PC-9 (cell line): ENCODE data around the gene SMTNL2. TPM values are rescaled to one million over a fixed set of nuclear protein-coding genes. Genes with fewer than 3 reads are reported as not detected.
A peak's percentile ranks its signal among the peaks of the same experiment; 100 is the strongest.

Experiments used
- BruUV-seq: library from RNA; stranded (reverse); fragments of 400-500 nt; replicated peaks from 2 replicates; lab custom pipeline; 2021; lab: Mats Ljungman, UMichigan
- CTCF ChIA-PET: fragments of 300-600 bp; sonication (Branson Sonifier 250); formaldehyde crosslinking; loops from one replicate; lab custom pipeline; 2022; ENCODE audit warnings: antibody characterized with exemption; lab: Charles Lee
- POLR2A ChIA-PET: fragments of 300-600 bp; sonication (Branson Sonifier 250); formaldehyde crosslinking; loops from one replicate; lab custom pipeline; 2022; ENCODE audit warnings: antibody characterized with exemption; ENCODE audit not compliant: unreplicated experiment; lab: Charles Lee
- DNase-seq, 2 experiments: peaks; one replicate each; pipeline versions ENCODE4 v3.0.0 to v3.0.0-alpha.2; 2015 to 2022; ENCODE audit warnings: mixed read lengths in 1 of 2
- H2AFZ ChIP-seq: fragments of 200-600 bp; sonication (generic); 2 replicates; pipeline ENCODE4 v1.8.1; 2017; ENCODE audit warnings: antibody characterized with exemption
- H3F3A ChIP-seq: fragments of 200-600 bp; sonication (generic); 2 replicates; pipeline ENCODE4 v1.8.1; 2017; ENCODE audit warnings: antibody characterized with exemption, mild to moderate bottlenecking, low read depth; ENCODE audit not compliant: insufficient read depth
- H3K27ac ChIP-seq: fragments of 200-600 bp; sonication (generic); 2 replicates; pipeline ENCODE4 v1.6.1; 2016; ENCODE audit warnings: mixed run types
- H3K27me3 ChIP-seq: fragments of 200-600 bp; sonication (generic); 2 replicates; pipeline ENCODE4 v1.6.1; 2016; ENCODE audit warnings: low read depth, mixed run types; ENCODE audit not compliant: insufficient read depth
- H3K36me3 ChIP-seq: fragments of 200-600 bp; sonication (generic); 2 replicates; pipeline ENCODE4 v1.6.1; 2016; ENCODE audit warnings: low read depth, mixed run types
- H3K4me1 ChIP-seq: fragments of 200-600 bp; sonication (generic); replicated peaks from 2 replicates; pipeline ENCODE4 v1.6.1; 2016; ENCODE audit warnings: mixed run types; ENCODE audit not compliant: insufficient read depth
- H3K4me2 ChIP-seq: fragments of 200-600 bp; sonication (generic); 2 replicates; pipeline ENCODE4 v1.6.1; 2017; ENCODE audit warnings: mixed run types
- H3K4me3 ChIP-seq: fragments of 200-600 bp; sonication (generic); 2 replicates; pipeline ENCODE4 v1.6.1; 2016; ENCODE audit warnings: mixed run types
- H3K79me2 ChIP-seq: fragments of 200-600 bp; sonication (generic); 2 replicates; pipeline ENCODE4 v1.6.1; 2017; ENCODE audit warnings: low read depth, mixed run types
- H3K9me2 ChIP-seq: fragments of 200-600 bp; sonication (generic); 2 replicates; pipeline ENCODE4 v1.8.1; 2017; ENCODE audit warnings: mild to moderate bottlenecking; ENCODE audit not compliant: insufficient read depth
- H3K9me3 ChIP-seq: fragments of 200-600 bp; sonication (generic); 2 replicates; pipeline ENCODE4 v1.8.1; 2016; ENCODE audit warnings: low read depth; ENCODE audit not compliant: insufficient read depth
- H4K20me1 ChIP-seq: fragments of 200-600 bp; sonication (generic); 2 replicates; pipeline ENCODE4 v1.8.1; 2017; ENCODE audit not compliant: insufficient read depth
- EZH2 ChIP-seq: fragments of 200-600 bp; sonication (generic); IDR thresholded peaks from 2 replicates; pipeline ENCODE4 v1.8.0; 2017; ENCODE audit warnings: antibody characterized with exemption, low read depth
- intact Hi-C: fragments of 100-400 bp; cut with micrococcal nuclease; formaldehyde crosslinking; loops from one replicate; pipeline ENCODE4 v1.10.0; 2022; ENCODE audit not compliant: unreplicated experiment
- total RNA-seq: library from RNA; stranded (reverse); gene quantifications from 2 replicates; pipeline ENCODE4 v1.2.3, GENCODE V29; 2021
- TF ChIP-seq, protein P1 (sequence below): fragments of 200-600 bp; sonication (generic); conservative IDR thresholded peaks from 2 replicates; pipeline ENCODE4 v1.6.1; 2017; ENCODE audit warnings: mixed run types, antibody characterized with exemption, mild to moderate bottlenecking, moderate library complexity

The SMTNL2 gene
- total RNA-seq, 1 experiment from 2014 or later, result not detected

DNA sequence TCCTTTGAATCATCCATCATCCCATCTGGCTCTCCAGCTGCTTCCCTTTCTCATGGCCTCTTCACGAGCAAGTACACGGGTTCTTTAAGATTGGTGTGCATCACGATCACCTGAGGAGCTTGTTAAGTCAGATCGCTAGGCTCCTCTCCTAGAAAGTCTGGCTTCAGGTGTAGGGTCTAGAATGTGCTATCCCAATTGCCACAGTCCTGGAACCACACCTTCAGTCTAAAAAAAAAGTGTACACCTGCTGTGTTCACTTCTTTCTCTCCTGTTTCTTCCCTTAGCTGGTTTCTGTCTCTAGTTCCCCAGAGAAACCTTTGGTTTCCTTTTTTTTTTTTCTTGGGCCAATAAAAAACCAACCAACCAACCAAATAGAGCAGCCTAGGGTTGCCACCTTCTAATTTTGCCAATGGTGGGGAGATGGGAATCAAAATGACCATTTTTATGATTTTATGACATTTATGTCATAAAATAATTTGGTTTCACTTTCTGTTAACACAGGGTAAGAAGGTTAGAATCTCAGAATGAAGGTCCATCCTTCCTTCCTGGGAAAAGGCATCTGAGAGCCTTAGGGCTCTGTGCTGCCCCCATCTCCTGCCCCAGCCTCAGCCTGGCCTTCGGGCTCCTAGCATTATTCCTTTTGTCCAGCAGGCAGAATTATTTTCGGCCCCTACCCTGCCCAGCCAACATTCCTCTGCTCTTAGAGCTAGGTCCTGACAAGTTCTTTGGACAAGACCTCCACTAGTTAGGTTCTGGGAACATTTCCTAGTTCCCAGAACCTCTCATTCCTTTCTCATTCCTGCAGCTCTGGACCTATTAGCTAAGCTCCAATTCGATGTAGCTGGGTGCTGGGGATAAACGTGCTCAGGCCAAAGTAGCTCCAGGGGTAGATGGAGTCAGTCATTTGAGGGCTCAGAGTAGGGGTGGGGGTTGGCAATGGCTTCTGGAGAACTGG, 22.0 kb upstream of the SMTNL2 start:
- ChIA-PET POLR2A (interaction anchor here (0.6 to 0.7 kb wide), 4 partner anchors 25 to 302 kb away, joined by 3 to 5 read pairs (median 4); no protein-coding TSS in a partner anchor), CTCF (interaction anchor here (0.6 kb wide), 4 partner anchors 72 to 644 kb away, joined by 3 to 5 read pairs (median 4); no protein-coding TSS in a partner anchor)
- intact Hi-C loops, result loop anchor here (10.0 kb wide), 2 partner anchors 143 to 233 kb away; partner anchors contain the start of genes PELP1 and PSMB6
- Histone ChIP-seq H3K79me2 (no peaks in the 10 kb centered on the region), H3K9me3 (no peaks in the 10 kb centered on the region), H3K27me3 (no peaks in the 10 kb centered on the region), H3K27ac (no peak overlapping the region), H3K4me3 (no peak overlapping the region), H3K36me3 (no peaks in the 10 kb centered on the region), H3K9me2 (no peaks in the 10 kb centered on the region), H3K4me2 (peak overlapping the region; percentile 22), H2AFZ (no peak overlapping the region), H4K20me1 (no peaks in the 10 kb centered on the region), H3K4me1 (peaks cover 4% of the 10 kb centered on the region; the same call in 1 of the 2 replicates), H3F3A (peaks cover 4% of the 10 kb centered on the region; the same call in 1 of the 2 replicates)
- TF ChIP-seq EZH2, result no peak
- TF ChIP-seq, protein P1, sequence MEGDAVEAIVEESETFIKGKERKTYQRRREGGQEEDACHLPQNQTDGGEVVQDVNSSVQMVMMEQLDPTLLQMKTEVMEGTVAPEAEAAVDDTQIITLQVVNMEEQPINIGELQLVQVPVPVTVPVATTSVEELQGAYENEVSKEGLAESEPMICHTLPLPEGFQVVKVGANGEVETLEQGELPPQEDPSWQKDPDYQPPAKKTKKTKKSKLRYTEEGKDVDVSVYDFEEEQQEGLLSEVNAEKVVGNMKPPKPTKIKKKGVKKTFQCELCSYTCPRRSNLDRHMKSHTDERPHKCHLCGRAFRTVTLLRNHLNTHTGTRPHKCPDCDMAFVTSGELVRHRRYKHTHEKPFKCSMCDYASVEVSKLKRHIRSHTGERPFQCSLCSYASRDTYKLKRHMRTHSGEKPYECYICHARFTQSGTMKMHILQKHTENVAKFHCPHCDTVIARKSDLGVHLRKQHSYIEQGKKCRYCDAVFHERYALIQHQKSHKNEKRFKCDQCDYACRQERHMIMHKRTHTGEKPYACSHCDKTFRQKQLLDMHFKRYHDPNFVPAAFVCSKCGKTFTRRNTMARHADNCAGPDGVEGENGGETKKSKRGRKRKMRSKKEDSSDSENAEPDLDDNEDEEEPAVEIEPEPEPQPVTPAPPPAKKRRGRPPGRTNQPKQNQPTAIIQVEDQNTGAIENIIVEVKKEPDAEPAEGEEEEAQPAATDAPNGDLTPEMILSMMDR, result no peak
- DNase-seq, result no peak
- BruUV-seq, result no TSS peak

DNA sequence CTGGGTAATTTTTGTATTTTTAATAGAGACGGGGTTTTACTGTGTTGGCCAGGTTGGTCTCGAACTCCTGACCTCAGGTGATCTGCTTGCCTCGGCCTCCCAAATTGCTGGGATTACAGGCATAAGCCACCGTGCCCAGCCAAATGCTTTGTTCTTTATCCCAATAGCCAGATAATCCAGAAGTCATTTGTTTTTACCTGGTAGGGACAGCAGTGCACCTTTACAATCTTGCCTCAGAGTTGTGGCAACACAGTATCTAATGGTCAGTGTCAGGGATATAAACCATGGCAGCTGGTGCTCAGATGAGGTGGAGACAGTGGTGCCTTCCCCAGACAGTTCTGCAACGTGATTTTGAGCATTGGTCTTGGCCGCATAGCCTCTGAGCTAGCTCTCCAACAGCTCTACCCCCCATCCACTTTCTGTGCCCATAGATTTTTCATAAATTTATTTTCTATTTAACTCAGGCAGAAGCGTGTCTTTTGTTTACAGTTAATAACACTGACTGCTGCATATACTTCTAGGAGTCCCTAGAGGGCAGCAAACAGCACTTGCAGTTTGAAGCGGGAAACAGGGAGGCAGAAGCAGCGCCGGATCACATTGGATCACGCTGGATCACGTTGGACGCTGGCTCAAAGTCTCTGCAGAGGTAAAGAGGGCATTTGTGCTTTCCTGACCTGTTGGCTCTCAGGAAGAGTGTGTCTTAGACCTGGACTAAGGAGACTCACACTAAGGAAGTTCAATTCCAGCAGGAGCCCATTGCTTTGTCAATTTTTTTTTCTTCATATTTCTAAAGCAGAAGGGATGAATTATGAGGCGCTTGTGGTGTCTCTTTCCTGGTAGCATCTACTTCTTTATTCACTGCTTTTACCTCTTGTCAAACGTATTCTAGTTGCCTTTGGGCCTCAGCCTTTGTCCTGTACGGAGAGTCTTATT, 18.9 kb upstream of the SMTNL2 start:
- no peaks in the 10 kb centered on the region for H3K9me2 ChIP-seq
- H3F3A ChIP-seq, result peaks cover 4% of the 10 kb centered on the region; the same call in 1 of the 2 replicates
- no peaks in the 10 kb centered on the region for H3K9me3 ChIP-seq
- DNase-seq, result peak; percentile 54 to 70
- ChIA-PET POLR2A (interaction anchor here (0.5 to 0.6 kb wide), 2 partner anchors 230 to 752 kb away, joined by 4 to 7 read pairs; partner anchors contain the start of gene PSMB6), CTCF (interaction anchor here (0.6 to 1.7 kb wide), 5 partner anchors 59 to 405 kb away, joined by 4 to 10 read pairs (median 7); no protein-coding TSS in a partner anchor)
- peak overlapping the region; percentile 66 for H3K4me2 ChIP-seq
- peaks cover 4% of the 10 kb centered on the region; the same call in 1 of the 2 replicates for H3K4me1 ChIP-seq
- no peaks in the 10 kb centered on the region for H3K36me3 ChIP-seq
- H3K27ac ChIP-seq, result no peak overlapping the region
- TF ChIP-seq, protein P1, result peak; percentile 94
- no peak for TF ChIP-seq EZH2
- H3K4me3 ChIP-seq, result no peak overlapping the region
- intact Hi-C loops, result loop anchor here (1.0 to 10.0 kb wide), 7 partner anchors 51 to 337 kb away; partner anchors contain the start of genes CHRNE, PELP1 and PSMB6
- H3K27me3 ChIP-seq, result no peaks in the 10 kb centered on the region
- no peaks in the 10 kb centered on the region for H3K79me2 ChIP-seq
- peak overlapping the region; percentile 57; the same call in 1 of the 2 replicates for H2AFZ ChIP-seq
- H4K20me1 ChIP-seq, result no peaks in the 10 kb centered on the region
- no TSS peak for BruUV-seq
